RWPE2 (cell line): Measurements from ENCODE around the gene SPACA7.

Experiments used
- ATAC-seq: fragments of 200-7000 bp; cut with Tn5 transposase; 3 replicates; pipeline ENCODE4 v1.9.1; 2021; ENCODE audit warnings: low read depth
- DNase-seq: peaks from one replicate; pipeline ENCODE4 v3.0.0-alpha.2; 2020; ENCODE audit warnings: low spot score
- H3K27ac ChIP-seq: fragments of 450-650 bp; 2 replicates; pipeline ENCODE4 v1.5.1; 2017; ENCODE audit warnings: mild to moderate bottlenecking; ENCODE audit not compliant: poor library complexity, severe bottlenecking
- H3K27me3 ChIP-seq: fragments of 250-450 bp; sonication (Bioruptor Pico); 2 replicates; pipeline ENCODE4 v1.5.1; 2021; ENCODE audit warnings: mild to moderate bottlenecking, moderate library complexity; ENCODE audit not compliant: insufficient read depth, poor library complexity, severe bottlenecking
- H3K36me3 ChIP-seq: fragments of 250-450 bp; sonication (Bioruptor Pico); 2 replicates; pipeline ENCODE4 v1.5.1; 2020; ENCODE audit warnings: low read depth, mild to moderate bottlenecking, moderate library complexity
- H3K4me1 ChIP-seq: fragments of 250-450 bp; sonication (Bioruptor Pico); 2 replicates; pipeline ENCODE4 v1.5.1; 2021; ENCODE audit warnings: mild to moderate bottlenecking, moderate library complexity; ENCODE audit not compliant: insufficient read depth, poor library complexity, severe bottlenecking
- H3K4me3 ChIP-seq: fragments of 250-450 bp; sonication (Bioruptor Pico); 2 replicates; pipeline ENCODE4 v1.5.1; 2021; ENCODE audit warnings: mild to moderate bottlenecking, moderate library complexity; ENCODE audit not compliant: severe bottlenecking
- H3K9me3 ChIP-seq: fragments of 250-450 bp; sonication (Bioruptor Pico); 2 replicates; pipeline ENCODE4 v1.5.1; 2021; ENCODE audit warnings: mild to moderate bottlenecking, moderate library complexity; ENCODE audit not compliant: severe bottlenecking
- CTCF ChIP-seq: fragments of 450-650 bp; IDR thresholded peaks from one replicate; pipeline ENCODE4 v1.5.1; 2017; ENCODE audit warnings: mild to moderate bottlenecking, moderate library complexity; ENCODE audit not compliant: poor library complexity, severe bottlenecking

The SPACA7 gene

DNA sequence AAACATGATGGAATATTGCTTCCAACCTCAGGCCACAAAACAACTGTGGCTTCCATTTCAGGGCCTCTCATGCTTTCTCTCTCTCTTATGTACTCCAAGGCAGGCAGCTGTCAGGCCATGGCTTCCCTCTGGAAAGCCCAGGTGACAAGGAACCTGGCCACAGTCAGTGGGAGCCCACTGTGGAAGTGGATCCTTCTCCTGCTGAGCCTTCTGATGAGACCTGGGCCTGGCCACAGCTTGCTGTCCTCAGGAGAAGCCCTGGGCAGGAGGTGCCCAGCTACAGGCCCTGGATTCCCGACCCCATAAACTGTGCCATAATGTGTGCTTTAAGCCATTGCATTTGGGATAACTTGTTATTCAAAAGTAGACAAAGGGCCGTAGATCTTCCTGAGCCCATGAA is 71.2 kb downstream of the SPACA7 start:
- H3K4me1 ChIP-seq: no peaks in the 10 kb centered on the region
- no peak for TF ChIP-seq CTCF
- no peak overlapping the region for H3K27ac ChIP-seq
- ATAC-seq (no peak), DNase-seq (no peak)
- no peaks in the 10 kb centered on the region for H3K36me3 ChIP-seq
- no peak overlapping the region for H3K4me3 ChIP-seq
- H3K9me3 ChIP-seq: no peaks in the 10 kb centered on the region
- H3K27me3 ChIP-seq: peaks cover 27% of the 10 kb centered on the region

DNA sequence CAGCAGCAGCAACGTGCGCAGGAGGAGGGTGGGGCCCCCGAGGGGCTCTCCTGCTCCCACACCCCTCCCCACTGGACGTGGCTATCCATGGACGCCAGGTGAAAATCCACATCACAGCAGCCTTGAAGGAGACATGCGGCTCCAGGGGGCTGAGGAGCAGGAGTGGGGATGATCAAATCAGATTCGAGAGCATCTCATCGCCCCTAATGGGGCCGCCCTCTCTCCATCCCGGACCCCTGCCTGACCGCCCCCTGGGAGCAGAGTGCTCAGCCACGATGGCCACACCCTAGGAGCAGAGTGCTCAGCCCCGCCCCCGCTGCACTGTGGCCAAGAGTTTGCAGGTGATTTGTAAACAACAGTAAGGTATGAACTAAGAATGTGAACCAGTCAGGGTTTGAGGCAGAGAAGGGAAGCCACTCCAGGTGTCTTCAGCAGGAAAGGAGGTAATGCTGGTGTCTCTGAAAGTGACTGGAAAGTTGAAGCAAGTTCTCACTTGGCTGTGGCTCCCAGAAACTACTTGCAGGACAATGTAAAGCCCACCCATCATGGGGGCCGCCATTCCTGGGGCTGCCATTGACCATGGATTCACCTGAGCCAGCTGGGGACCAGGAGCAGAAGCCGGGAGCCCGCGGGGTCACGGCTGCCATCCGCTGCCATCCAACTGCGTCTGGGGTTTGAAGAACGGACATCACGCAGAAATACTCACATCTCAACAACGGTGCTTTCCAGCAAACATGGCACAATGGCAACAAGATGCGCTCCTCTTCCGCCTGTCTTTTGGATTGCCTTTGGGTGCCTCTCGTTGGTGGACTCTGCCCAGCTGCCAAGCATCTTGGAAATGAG is 71.8 kb downstream of the SPACA7 start:
- Histone ChIP-seq H3K27me3 (peaks cover 23% of the 10 kb centered on the region), H3K27ac (no peak overlapping the region), H3K4me3 (no peak overlapping the region), H3K9me3 (no peaks in the 10 kb centered on the region), H3K4me1 (no peaks in the 10 kb centered on the region), H3K36me3 (no peaks in the 10 kb centered on the region)
- TF ChIP-seq CTCF: no peak
- DNase-seq: no peak
- ATAC-seq: no peak

DNA sequence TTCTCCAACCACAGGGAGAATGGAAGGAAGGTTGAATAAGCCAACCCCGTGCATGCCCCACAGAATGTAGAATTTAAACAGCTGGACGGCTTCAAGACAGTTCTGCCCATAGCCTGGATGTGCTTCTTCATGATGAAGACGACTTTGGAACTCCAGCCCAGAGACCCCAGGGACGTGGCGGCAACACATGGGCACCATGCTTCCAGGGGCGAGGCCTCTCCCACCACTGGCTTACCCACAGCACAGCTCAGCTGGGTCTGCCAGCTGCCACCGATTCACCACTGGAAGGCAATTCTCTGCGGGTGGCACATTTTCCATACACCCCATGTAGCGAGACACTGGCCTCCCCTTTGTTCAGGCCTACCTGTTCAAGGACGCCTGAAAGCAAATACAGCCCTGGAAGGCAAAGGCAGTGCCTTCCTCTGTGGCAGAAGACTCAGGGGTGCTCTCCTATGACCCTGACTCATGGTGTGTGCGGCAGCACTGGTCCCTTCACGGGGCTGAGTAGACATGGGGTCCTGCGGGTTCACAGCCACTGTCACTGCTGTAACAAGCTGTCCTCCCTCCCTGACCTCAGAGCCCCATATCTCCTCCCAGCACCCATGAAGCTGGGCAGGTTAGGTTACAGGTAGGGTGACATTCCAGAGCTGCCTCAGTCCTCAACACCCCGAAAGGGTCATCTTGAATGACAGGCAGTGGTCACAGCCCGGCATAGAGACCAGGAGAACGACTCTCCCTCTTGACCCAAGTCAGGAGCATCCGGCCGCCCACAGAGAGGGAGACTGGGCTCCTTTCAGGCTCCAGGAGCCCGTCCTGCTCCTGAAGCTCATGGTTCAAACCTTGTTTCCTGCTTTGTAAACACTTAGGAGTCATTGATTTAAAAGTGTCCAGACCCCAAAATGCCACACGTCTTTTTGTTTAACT is 72.7 kb downstream of the SPACA7 start:
- no peaks in the 10 kb centered on the region for H3K4me1 ChIP-seq
- H3K36me3 ChIP-seq: no peaks in the 10 kb centered on the region
- peaks cover 18% of the 10 kb centered on the region for H3K27me3 ChIP-seq
- no peak overlapping the region for H3K4me3 ChIP-seq
- no peak for TF ChIP-seq CTCF
- no peak overlapping the region for H3K27ac ChIP-seq
- DNase-seq: no peak
- no peak for ATAC-seq
- no peaks in the 10 kb centered on the region for H3K9me3 ChIP-seq

- TF ChIP-seq CTCF: no peak
- ATAC-seq: no peak
- peaks cover 14% of the 10 kb centered on the region for H3K27me3 ChIP-seq
- no peaks in the 10 kb centered on the region for H3K9me3 ChIP-seq
- H3K4me3 ChIP-seq: no peak overlapping the region
- H3K4me1 ChIP-seq: no peaks in the 10 kb centered on the region
- no peaks in the 10 kb centered on the region for H3K36me3 ChIP-seq
- no peak overlapping the region for H3K27ac ChIP-seq
- DNase-seq: no peak
These were observed 73.4 kb downstream of the SPACA7 start for GRCh38 chr13:112449545-112449930.
